ENCODE data around the gene FAM32A.

The FAM32A gene

DNA sequence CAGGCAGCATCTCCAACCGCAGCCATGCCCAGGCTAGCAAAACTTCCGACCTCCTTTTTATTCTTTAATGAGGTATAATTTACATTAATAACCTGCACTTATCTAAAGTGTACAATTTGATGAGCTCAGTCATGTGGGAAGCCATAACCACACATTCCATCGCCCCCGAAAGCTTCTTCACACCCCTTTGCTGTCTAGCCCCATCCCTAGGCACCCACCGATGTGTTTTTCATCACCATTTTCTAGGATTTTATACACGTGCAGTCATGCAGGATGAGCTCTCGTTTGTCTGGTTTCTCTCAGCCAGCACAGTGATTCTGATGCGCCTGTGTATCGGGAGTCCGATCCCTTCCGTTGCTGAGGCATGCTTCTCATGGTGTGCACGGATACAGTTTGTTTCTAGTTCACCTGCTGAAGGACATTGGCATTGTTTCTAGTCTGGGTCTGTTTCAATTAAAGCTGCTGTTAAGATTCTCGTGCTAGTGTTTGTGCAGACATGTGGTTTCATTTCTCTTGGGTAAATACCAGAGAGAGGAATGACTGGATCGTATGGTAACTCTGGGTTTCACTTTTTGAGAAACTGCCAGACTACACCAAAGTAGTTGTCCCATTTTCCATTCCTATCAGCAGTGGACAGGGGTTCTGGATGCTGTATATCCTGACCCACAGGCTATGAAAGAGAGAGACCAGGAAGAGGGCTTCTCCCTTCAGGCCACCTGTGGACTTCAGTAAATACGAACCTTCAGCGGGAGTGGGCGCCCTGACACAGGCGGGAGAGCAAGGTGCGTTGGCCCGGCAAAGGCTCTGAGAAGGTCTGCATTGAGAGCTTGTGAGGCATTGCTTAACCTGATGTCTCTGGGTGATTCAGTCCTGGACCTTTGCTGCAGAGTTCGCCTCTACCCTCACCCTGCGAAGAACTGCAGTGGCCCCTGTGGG, 17.4 kb downstream of the FAM32A start:
- no peak for DNase-seq (ENCODE audit: low read depth in 2 of 2)

DNA sequence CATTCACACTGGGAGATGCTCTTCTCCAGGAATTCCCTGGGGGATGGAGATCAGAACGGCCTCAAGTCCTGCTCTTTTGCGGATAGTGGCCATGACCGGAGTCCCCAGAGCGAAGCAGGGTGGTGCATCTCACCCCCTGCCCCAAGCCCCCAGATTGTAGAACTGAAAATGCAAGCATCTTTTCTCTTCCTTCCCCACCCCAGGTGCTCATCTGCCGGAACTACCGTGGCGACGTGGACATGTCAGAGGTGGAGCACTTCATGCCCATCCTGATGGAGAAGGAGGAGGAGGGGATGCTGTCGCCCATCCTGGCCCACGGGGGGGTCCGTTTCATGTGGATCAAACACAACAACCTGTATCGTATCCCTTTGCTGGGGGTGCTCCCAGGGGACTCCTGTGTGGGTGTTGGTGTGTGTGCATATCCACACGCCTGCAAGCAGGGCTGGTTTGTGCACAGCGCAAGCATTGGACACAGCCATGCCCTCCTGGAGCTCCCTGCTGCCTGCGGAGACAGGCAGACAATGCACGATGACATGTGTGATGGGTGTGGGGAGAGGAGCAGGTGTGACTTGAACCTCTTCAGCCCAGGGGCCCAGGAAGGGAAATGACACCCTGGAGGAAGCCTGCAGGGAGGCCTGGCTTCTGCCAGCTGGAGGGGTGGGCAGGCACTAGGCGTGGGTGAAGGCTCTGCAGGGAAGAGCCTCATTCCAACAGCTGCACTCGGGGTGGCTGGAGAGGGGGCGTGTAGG, 18.2 kb downstream of the FAM32A start:
- no peak for DNase-seq (ENCODE audit: low read depth in 2 of 2)

DNA sequence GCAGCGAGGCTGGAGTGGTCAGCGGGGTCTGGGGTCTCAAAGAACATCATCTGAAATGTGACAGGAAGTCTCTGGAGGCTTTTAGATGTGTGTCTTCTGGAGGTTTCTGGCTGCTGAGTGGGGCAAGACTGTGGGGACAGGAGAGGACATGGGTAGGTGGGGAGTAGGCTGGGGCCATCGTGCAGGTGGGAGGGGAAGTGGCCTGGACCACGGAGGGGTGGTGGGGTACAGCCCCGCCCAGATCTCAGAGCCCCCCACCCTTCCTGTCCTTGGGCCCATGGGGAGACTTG, 18.7 kb downstream of the FAM32A start:
- no peak for DNase-seq (ENCODE audit: low read depth in 2 of 2)

DNA sequence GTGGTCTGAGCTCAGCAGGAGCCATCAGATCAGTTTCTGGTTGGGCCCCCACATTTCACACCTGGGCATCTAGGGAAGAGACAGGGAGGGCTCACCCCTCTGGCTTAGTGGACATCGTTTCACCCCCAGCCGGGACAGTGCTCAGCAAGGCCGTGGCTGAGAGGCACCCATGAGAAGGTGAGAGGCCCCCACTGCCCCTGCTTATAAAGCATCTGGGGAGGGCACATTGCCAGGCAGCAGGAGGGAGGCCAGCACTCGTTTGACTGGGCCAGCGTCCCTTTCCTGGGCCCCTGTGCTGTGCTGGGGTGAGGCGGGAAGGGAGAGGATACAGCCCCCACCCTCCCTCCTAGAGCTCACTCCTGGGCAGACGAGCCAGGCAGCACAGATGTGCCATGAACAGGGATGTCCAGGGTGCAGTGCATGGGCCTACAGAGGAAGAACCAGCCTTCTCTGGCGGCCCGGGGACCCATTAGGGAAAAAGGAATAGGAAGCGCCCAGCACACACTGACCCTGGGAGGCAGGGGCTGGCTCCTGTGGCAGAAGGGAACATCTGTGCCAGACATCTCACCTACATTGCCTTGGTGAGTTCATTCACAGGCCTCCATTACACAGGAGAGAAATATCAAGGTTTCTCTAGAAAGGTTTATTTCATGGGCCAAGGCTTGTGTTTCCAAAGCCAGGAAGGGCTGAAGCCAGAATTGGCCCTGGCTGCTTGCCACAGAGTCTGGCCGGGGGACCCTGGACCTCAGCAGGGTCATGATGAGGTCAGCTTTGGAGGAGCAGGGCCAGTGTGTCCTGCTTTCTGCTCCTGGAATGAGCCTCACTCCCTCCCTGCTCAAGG, 20.2 kb downstream of the FAM32A start:
- no peak for DNase-seq (ENCODE audit: low read depth in 2 of 2)

DNA sequence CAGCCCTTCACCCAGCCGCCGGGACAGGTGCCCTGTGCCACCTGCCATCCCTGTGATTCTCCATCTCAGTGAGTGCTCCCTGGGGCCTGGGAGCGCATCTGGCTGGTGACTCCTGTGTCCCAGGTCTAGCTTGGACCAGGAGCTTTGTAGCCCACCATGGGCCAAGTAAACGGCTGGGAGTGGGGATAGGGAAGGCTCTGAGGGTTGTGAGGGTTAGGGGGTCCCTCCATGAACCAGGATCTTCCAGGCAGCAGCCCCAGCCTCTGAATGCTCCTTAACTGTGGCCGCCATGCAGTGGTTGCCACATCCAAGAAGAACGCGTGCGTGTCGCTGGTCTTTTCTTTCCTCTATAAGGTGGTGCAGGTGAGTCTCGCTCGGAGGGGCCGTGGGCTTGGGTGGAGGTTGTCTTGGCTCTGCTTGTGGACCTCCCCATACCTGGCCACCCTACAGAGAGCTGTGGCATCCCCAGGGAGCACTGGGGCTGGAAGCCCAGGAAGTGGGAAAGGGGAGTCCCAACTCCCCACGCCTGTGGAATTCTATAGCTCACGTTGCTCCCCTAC, 20.9 kb downstream of the FAM32A start:
- DNase-seq (ENCODE audit: low read depth in 2 of 2), result no peak

DNA sequence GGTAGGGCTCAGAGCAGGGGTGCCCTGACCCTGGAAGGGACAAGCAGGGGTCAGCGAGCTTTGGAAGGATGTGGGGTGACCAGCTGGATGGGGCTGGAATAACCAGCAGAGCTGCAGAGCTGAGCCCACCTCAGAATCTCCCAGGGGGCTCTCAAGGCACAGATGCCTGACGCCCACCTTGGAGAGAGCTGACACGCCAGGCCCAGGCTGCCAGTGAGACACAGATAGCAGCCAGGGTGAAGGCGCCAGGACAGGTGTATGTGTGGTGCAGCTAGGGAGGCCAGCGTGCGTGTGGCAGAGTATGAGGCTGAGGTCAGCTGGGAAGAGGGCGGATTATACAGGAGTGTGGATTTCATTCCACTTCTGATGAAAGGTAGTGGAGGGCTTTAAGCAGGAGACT, 21.4 kb downstream of the FAM32A start:
- DNase-seq (ENCODE audit: low read depth in 2 of 2), result no peak

GRCh38 chr19:16207063-16207462, 21.9 kb downstream of the FAM32A start:
- no peak for DNase-seq (ENCODE audit: low read depth in 2 of 2)

- DNase-seq (ENCODE audit: low read depth in 2 of 2), result no peak
Observed at GRCh38 chr19:16207490-16208025, 22.3 kb downstream of the FAM32A start.

- peak in 1 of 2 donors; percentile 12 for DNase-seq (ENCODE audit: low read depth in 2 of 2)
Observed at GRCh38 chr19:16208064-16208759, 23.0 kb downstream of the FAM32A start.

- no peak for DNase-seq (ENCODE audit: low read depth in 2 of 2)
Observed at GRCh38 chr19:16208847-16209665, 23.8 kb downstream of the FAM32A start.

GRCh38 chr19:16210168-16210567, 25.0 kb downstream of the FAM32A start:
- no peak for DNase-seq (ENCODE audit: low read depth in 2 of 2)

- DNase-seq (ENCODE audit: low read depth in 2 of 2), result no peak
Observed at GRCh38 chr19:16213076-16213475, 27.9 kb downstream of the FAM32A start.

DNA sequence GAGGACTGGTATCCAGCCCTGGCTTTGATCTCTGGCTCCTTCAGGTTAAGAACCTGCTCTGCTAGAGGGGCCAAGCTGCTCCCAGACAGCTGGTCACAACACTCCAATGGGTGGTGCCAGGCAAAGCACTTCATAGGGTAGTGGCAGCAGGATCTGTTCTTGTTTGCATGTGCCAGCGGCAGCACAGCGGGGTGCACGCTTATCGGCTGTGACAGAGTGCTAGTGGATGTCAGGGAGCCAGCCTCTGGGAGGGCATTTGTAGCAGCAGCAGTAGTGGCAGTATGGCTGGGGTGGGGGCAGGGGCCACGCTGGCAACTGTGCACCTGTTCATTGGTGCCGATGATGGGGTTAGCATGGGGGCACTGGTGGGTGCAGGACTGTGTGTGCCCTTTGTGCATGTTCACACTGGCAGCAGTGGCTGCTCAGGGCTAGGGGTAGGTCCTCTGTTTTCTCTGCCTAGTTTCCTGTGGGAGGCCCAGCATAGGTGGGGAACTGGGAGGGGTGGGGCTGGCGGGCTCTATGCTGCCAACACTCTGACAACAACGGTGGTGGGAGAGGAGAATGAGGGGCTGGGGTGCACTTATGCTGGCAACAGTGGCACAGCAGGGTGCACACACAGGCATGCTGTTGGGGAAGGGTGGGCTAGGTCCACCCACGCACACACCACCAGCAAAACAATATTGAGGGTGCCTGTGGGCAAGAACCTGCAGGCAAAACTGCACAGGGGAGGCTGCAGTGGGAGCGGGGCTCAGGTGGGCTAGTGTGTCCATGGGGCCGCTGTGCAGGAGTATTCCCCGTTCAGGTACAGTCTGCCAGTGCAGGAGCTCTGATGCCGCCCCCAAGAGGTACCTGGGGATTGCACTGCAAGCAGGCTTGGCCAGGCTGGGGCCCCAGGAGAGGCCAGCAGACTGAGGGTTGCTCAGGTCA, 31.8 kb downstream of the FAM32A start:
- no peak for DNase-seq (ENCODE audit: low read depth in 2 of 2)

- DNase-seq (ENCODE audit: low read depth in 2 of 2), result no peak
Observed at GRCh38 chr19:16217716-16218451, 32.7 kb downstream of the FAM32A start.

GRCh38 chr19:16218851-16219250, 33.6 kb downstream of the FAM32A start:
- DNase-seq (ENCODE audit: low read depth in 2 of 2), result no peak

GRCh38 chr19:16222806-16223205, 37.6 kb downstream of the FAM32A start:
- no peak for DNase-seq (ENCODE audit: low read depth in 2 of 2)

DNA sequence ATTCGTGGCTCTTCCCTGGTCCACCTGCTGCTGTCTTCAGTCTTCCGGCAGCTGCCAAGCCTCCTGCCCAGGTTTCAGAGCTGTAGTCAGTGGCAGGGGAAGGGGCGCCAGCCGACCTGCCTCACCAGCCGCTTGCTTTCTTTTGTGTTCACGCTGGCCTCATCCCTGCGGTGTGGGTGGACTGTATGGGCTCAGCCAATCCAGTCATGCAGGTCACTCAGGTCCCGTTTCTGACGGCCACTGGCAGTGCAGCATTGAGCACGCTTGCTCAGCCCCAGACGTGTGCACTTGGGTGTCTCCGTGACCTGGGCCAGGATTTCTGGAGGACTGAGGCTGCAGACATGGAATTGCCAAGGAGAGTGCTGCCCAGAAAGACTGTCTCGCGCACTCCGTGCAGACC, 38.5 kb downstream of the FAM32A start:
- DNase-seq (ENCODE audit: low read depth in 2 of 2), result no peak

- DNase-seq (ENCODE audit: low read depth in 2 of 2), result no peak
Observed at GRCh38 chr19:16224293-16225045, 39.3 kb downstream of the FAM32A start.

Data from stimulated activated CD8-positive, alpha-beta memory T cell treated with anti-CD3 and anti-CD28 coated beads, Interleukin-7, amount 100 ng/mL, for 4 hours (primary cell).